Neural progenitor cell (in vitro differentiated cells): ENCODE measurements around the gene TANK. TPM values are rescaled to one million over a fixed set of nuclear protein-coding genes. Genes with fewer than 3 reads are reported as not detected.

ENCODE experiments used
- DNase-seq: peaks from one replicate; pipeline ENCODE4 v3.0.0-alpha.2; 2016; ENCODE audit warnings: low spot score
- H2AFZ ChIP-seq: fragments of 200-600 bp; sonication (generic); replicated peaks from 2 replicates; pipeline ENCODE4 v1.6.1; 2016; ENCODE audit warnings: antibody characterized with exemption
- H3F3A ChIP-seq: fragments of 200-600 bp; sonication (generic); 2 replicates; pipeline ENCODE4 v1.6.1; 2016; ENCODE audit warnings: antibody characterized with exemption, low read depth
- H3K27ac ChIP-seq: fragments of 200-600 bp; sonication (generic); 2 replicates; pipeline ENCODE4 v1.5.1; 2016; ENCODE audit warnings: mild to moderate bottlenecking
- H3K27me3 ChIP-seq: fragments of 200-600 bp; sonication (generic); 2 replicates; pipeline ENCODE4 v1.6.1; 2016; ENCODE audit warnings: mild to moderate bottlenecking, moderate library complexity
- H3K36me3 ChIP-seq: fragments of 200-600 bp; sonication (generic); 2 replicates; pipeline ENCODE4 v1.5.1; 2016
- H3K4me1 ChIP-seq: fragments of 200-600 bp; sonication (generic); 2 replicates; pipeline ENCODE4 v1.6.1; 2016; ENCODE audit warnings: mixed run types
- H3K4me2 ChIP-seq: fragments of 200-600 bp; sonication (generic); 2 replicates; pipeline ENCODE4 v1.6.1; 2016
- H3K4me3 ChIP-seq: fragments of 200-600 bp; sonication (generic); 2 replicates; pipeline ENCODE4 v1.5.1; 2016
- H3K79me2 ChIP-seq: fragments of 200-600 bp; sonication (generic); 2 replicates; pipeline ENCODE4 v1.6.1; 2016; ENCODE audit warnings: low read depth
- H3K9ac ChIP-seq: fragments of 200-600 bp; sonication (generic); 2 replicates; pipeline ENCODE4 v1.6.1; 2016
- H3K9me3 ChIP-seq: fragments of 200-600 bp; sonication (generic); 2 replicates; pipeline ENCODE4 v1.5.1; 2016; ENCODE audit warnings: low read depth
- H4K20me1 ChIP-seq: fragments of 200-600 bp; sonication (generic); 2 replicates; pipeline ENCODE4 v1.6.1; 2016; ENCODE audit warnings: low read depth
- H3K27ac Mint-ChIP-seq: 3 replicates; pipeline ENCODE4 v1.8.0; 2021; ENCODE audit warnings: mixed read lengths
- H3K27me3 Mint-ChIP-seq: 2 replicates; pipeline ENCODE4 v1.8.0; 2022; ENCODE audit warnings: low read depth, mild to moderate bottlenecking, inconsistent platforms, moderate library complexity, mixed read lengths; ENCODE audit not compliant: insufficient read depth
- H3K36me3 Mint-ChIP-seq: 3 replicates; pipeline ENCODE4 v1.8.0; 2021; ENCODE audit warnings: mixed read lengths
- H3K4me1 Mint-ChIP-seq: 3 replicates; pipeline ENCODE4 v1.8.0; 2021; ENCODE audit warnings: mixed read lengths
- H3K4me3 Mint-ChIP-seq: 3 replicates; pipeline ENCODE4 v1.8.0; 2021; ENCODE audit warnings: mild to moderate bottlenecking, moderate library complexity, mixed read lengths
- H3K9me3 Mint-ChIP-seq: 3 replicates; pipeline ENCODE4 v1.8.0; 2020; ENCODE audit warnings: mixed read lengths
- CTCF ChIP-seq: fragments of 200-600 bp; sonication (generic); IDR thresholded peaks from 2 replicates; pipeline ENCODE4 v1.5.1; 2017; ENCODE audit warnings: antibody characterized with exemption, mild to moderate bottlenecking
- EZH2 ChIP-seq: fragments of 200-600 bp; sonication (generic); IDR thresholded peaks from 2 replicates; pipeline ENCODE4 v1.6.1; 2017; ENCODE audit warnings: antibody characterized with exemption, mild to moderate bottlenecking, moderate library complexity
- EZH2phosphoT487 ChIP-seq: fragments of 200-600 bp; sonication (generic); IDR thresholded peaks from 2 replicates; pipeline ENCODE4 v1.6.1; 2017; ENCODE audit warnings: antibody characterized with exemption
- total RNA-seq: library from RNA; depleted of rRNA; stranded (reverse); fragments of >200 nt; gene quantifications from 2 replicates; pipeline ENCODE4 v1.2.3, GENCODE V29; 2015; ENCODE audit warnings: low replicate concordance

TANK gene
- total RNA-seq, 1 donor from 2014 or later: 43.5 TPM

DNA sequence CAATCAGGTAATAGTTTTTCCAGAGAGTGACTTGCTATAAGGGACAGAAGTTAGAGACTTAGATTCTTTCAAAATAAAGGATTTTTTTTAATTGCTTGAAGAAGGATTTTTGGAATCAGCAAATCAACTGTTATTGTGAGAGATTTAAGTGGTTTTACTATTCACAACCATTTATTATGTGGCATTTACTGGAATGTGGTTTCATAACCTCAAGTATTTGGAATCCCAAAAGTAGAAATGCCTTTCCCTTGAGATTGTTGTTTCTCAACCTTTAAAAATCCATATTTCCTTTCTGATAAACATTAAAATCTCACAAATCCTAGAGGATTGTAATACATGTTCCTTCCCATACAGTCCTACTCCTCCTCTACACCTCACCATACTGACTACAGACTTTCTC, 5.0 kb downstream of the TANK start:
- Mint-ChIP-seq H3K4me3 (no peak overlapping the region), H3K27me3 (no peaks in the 10 kb centered on the region), H3K9me3 (no peaks in the 10 kb centered on the region), H3K4me1 (peaks cover 14% of the 10 kb centered on the region), H3K27ac (no peak overlapping the region), H3K36me3 (peaks cover 7% of the 10 kb centered on the region)
- Histone ChIP-seq H3K4me1 (peaks cover 9% of the 10 kb centered on the region), H3K4me2 (no peak overlapping the region), H3K27me3 (no peaks in the 10 kb centered on the region), H3K79me2 (peaks cover 29% of the 10 kb centered on the region), H4K20me1 (no peaks in the 10 kb centered on the region), H3K9ac (no peak overlapping the region), H3F3A (peaks cover 2% of the 10 kb centered on the region), H3K4me3 (no peak overlapping the region), H2AFZ (no peak overlapping the region), H3K27ac (no peak overlapping the region), H3K36me3 (no peaks in the 10 kb centered on the region), H3K9me3 (no peaks in the 10 kb centered on the region)
- no peak for TF ChIP-seq EZH2phosphoT487
- no peak for TF ChIP-seq EZH2
- no peak for TF ChIP-seq CTCF
- DNase-seq: no peak

- H2AFZ ChIP-seq: no peak overlapping the region
- no peaks in the 10 kb centered on the region for H3K9me3 Mint-ChIP-seq
- peaks cover 14% of the 10 kb centered on the region for H3K4me1 Mint-ChIP-seq
- H3K4me3 ChIP-seq: no peak overlapping the region
- no peaks in the 10 kb centered on the region for H3K27me3 Mint-ChIP-seq
- H3K4me1 ChIP-seq: peaks cover 9% of the 10 kb centered on the region
- H3K9me3 ChIP-seq: no peaks in the 10 kb centered on the region
- no peak overlapping the region for H3K27ac ChIP-seq
- peaks cover 27% of the 10 kb centered on the region for H3K79me2 ChIP-seq
- no peaks in the 10 kb centered on the region for H3F3A ChIP-seq
- H3K4me3 Mint-ChIP-seq: no peak overlapping the region
- TF ChIP-seq EZH2: no peak
- TF ChIP-seq CTCF: no peak
- TF ChIP-seq EZH2phosphoT487: no peak
- no peak overlapping the region for H3K4me2 ChIP-seq
- DNase-seq: no peak
- peaks cover 7% of the 10 kb centered on the region for H3K36me3 Mint-ChIP-seq
- no peaks in the 10 kb centered on the region for H4K20me1 ChIP-seq
- H3K27me3 ChIP-seq: no peaks in the 10 kb centered on the region
- no peak overlapping the region for H3K27ac Mint-ChIP-seq
- H3K9ac ChIP-seq: no peak overlapping the region
- no peaks in the 10 kb centered on the region for H3K36me3 ChIP-seq
Measured at GRCh38 chr2:161165811-161166210, 5.6 kb downstream of the TANK start.

GRCh38 chr2:161166538-161167409, 6.5 kb downstream of the TANK start:
- peaks cover 18% of the 10 kb centered on the region for H3K79me2 ChIP-seq
- H3K4me1 Mint-ChIP-seq: peaks cover 4% of the 10 kb centered on the region
- H3K9me3 ChIP-seq: no peaks in the 10 kb centered on the region
- H3K4me2 ChIP-seq: no peak overlapping the region
- H3K36me3 ChIP-seq: no peaks in the 10 kb centered on the region
- DNase-seq: no peak
- no peak overlapping the region for H3K27ac Mint-ChIP-seq
- H3K9ac ChIP-seq: no peak overlapping the region
- H3F3A ChIP-seq: no peaks in the 10 kb centered on the region
- peaks cover 3% of the 10 kb centered on the region for H3K4me1 ChIP-seq
- no peak overlapping the region for H2AFZ ChIP-seq
- H4K20me1 ChIP-seq: no peaks in the 10 kb centered on the region
- H3K27ac ChIP-seq: no peak overlapping the region
- TF ChIP-seq EZH2 (no peak), EZH2phosphoT487 (no peak), CTCF (no peak)
- no peaks in the 10 kb centered on the region for H3K27me3 ChIP-seq
- H3K9me3 Mint-ChIP-seq: no peaks in the 10 kb centered on the region
- no peaks in the 10 kb centered on the region for H3K27me3 Mint-ChIP-seq
- H3K4me3 Mint-ChIP-seq: no peak overlapping the region
- H3K36me3 Mint-ChIP-seq: peaks cover 8% of the 10 kb centered on the region
- H3K4me3 ChIP-seq: no peak overlapping the region
